Lower lobe of right lung (tissue), 2 donors: ENCODE data around the gene MEF2A. TPM values are rescaled to one million over a fixed set of nuclear protein-coding genes. Genes with fewer than 3 reads are reported as not detected.
A peak's percentile ranks its signal among the peaks of the same experiment; 100 is the strongest.

Experiments used
- ATAC-seq, 2 donors: fragments of 200-7000 bp; cut with Tn5 transposase; one replicate each; pipeline ENCODE4 v1.9.1; 2020 to 2022; ENCODE audit warnings: mild to moderate bottlenecking in 2 of 2, moderate library complexity in 2 of 2
- DNase-seq: peaks from one replicate; pipeline ENCODE4 v3.0.0-alpha.2; 2020
- H3K27ac ChIP-seq: fragments of 200-600 bp; one replicate; pipeline ENCODE4 v1.8.0; 2022
- H3K27me3 ChIP-seq: fragments of 200-600 bp; one replicate; pipeline ENCODE4 v1.8.0; 2022; ENCODE audit warnings: low read depth
- H3K36me3 ChIP-seq: fragments of 200-600 bp; one replicate; pipeline ENCODE4 v1.8.0; 2022; ENCODE audit warnings: mild to moderate bottlenecking
- H3K4me1 ChIP-seq: fragments of 200-600 bp; one replicate; pipeline ENCODE4 v1.8.0; 2022
- H3K4me3 ChIP-seq: fragments of 200-600 bp; one replicate; pipeline ENCODE4 v1.8.0; 2022; ENCODE audit warnings: mild to moderate bottlenecking
- H3K9me3 ChIP-seq: fragments of 200-600 bp; one replicate; pipeline ENCODE4 v1.8.0; 2022
- intact Hi-C: fragments of 100-400 bp; cut with DNase I; formaldehyde crosslinking; loops from one replicate; pipeline ENCODE4 v1.11.0; 2022
- total RNA-seq: library from RNA; stranded (reverse); fragmentation: NEBNext Ultra II Directional; extraction: Animal tissue kit (Norgen Biotek cat#: 25700); gene quantifications from one replicate; pipeline ENCODE4 v1.2.1, GENCODE V29; 2021
- TF ChIP-seq, protein P1 (sequence below): fragments of 200-600 bp; IDR thresholded peaks from one replicate; pipeline ENCODE4 v1.8.0; 2022; ENCODE audit warnings: antibody characterized with exemption, mild to moderate bottlenecking
- donor health status: DM: no; HTN: yes; CAD: no; lungs with severe emphysema.

Gene MEF2A
- total RNA-seq, 1 donor from 2014 or later, result 80.1 TPM

DNA sequence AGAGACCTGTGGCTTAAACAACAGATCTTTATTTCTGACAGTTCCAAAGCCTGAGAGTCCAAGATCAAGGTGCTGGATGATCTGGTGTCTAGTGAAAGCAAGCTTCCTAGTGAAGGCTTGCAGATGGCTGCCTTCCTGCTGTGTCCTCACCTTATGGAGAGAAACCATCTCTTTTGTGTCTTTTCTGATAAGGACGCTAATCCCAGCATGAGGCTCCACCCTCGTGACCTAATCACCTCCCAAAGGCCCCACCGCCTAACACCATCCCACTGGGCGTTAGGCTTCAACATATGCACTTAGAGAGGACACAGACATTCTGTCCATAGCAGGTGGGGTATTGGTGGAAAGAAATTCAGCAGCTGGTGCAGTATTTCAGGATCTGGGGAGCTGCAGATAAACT is 187.3 kb downstream of the MEF2A start:
- Histone ChIP-seq H3K4me3 (no peak overlapping the region), H3K9me3 (no peaks in the 10 kb centered on the region), H3K4me1 (peaks cover 5% of the 10 kb centered on the region), H3K27ac (no peak overlapping the region), H3K27me3 (no peaks in the 10 kb centered on the region), H3K36me3 (no peaks in the 10 kb centered on the region)
- intact Hi-C loops, result loop anchor here (10.0 kb wide), 1 partner anchor 478 kb away; no protein-coding TSS in a partner anchor
- DNase-seq (no peak), ATAC-seq (no peak)
- TF ChIP-seq, protein P1, sequence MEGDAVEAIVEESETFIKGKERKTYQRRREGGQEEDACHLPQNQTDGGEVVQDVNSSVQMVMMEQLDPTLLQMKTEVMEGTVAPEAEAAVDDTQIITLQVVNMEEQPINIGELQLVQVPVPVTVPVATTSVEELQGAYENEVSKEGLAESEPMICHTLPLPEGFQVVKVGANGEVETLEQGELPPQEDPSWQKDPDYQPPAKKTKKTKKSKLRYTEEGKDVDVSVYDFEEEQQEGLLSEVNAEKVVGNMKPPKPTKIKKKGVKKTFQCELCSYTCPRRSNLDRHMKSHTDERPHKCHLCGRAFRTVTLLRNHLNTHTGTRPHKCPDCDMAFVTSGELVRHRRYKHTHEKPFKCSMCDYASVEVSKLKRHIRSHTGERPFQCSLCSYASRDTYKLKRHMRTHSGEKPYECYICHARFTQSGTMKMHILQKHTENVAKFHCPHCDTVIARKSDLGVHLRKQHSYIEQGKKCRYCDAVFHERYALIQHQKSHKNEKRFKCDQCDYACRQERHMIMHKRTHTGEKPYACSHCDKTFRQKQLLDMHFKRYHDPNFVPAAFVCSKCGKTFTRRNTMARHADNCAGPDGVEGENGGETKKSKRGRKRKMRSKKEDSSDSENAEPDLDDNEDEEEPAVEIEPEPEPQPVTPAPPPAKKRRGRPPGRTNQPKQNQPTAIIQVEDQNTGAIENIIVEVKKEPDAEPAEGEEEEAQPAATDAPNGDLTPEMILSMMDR, result no peak

DNA sequence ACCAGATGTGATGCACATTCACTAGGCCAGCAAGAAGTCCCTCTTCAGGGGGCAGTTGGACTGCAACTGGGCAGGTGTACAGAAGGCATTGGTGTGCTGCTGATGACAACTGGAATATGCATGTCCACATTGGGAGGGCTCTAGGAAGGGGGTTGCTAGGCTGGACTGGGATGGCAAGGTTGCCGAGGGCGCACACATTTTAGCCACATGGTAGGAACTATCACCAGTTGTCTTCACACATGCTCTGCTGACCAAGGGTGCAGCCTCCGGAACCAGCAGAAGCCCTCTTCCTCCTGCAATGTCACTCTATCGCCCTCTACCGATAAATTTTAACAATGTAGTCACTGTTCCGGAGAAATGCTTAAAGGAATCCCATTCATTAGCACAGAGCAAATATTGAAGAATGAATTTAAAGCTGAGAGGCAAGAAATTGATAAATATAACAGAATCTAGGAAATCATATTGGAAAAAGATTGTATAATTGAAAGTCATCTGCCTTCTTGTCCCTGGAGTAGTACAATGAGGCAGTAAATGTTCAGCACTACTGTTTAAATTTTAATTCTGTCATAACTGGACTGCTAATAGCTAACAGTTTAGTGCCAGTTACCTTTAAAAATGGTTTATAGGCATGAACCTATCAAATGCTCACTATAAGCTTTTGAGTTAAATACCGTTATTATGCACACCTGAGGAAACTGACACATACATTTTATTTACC is 190.1 kb downstream of the MEF2A start:
- Histone ChIP-seq H3K9me3 (no peaks in the 10 kb centered on the region), H3K27me3 (no peaks in the 10 kb centered on the region), H3K4me1 (no peaks in the 10 kb centered on the region), H3K27ac (no peak overlapping the region), H3K4me3 (no peak overlapping the region), H3K36me3 (no peaks in the 10 kb centered on the region)
- TF ChIP-seq, protein P1, result peak; percentile 78
- ATAC-seq (peak; percentile 83 to 85), DNase-seq (peak; percentile 57)
- intact Hi-C loops, result loop anchor here (10.0 kb wide), 1 partner anchor 481 kb away; no protein-coding TSS in a partner anchor

DNA sequence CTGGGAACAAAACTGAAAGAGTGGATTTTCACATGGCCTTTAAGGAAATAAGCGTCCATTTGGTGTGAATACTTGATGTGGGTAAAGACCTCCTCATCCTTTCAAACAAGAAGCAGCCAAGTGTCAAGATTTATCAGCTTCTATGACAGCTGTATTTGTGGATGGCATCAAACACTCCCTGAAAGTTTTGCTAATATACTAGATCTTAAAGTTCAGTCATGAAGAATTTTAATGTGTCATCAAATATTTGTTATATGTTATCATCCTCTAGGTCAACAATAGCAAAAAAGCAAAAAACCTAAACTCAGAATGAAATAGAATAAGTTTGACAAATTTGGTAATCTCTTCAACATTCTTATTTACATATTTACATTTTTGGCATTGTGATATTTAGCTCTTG is 196.5 kb downstream of the MEF2A start:
- no peak overlapping the region for H3K4me3 ChIP-seq
- no peaks in the 10 kb centered on the region for H3K36me3 ChIP-seq
- intact Hi-C loops, result no loop called here
- DNase-seq (no peak), ATAC-seq (no peak)
- H3K9me3 ChIP-seq, result no peaks in the 10 kb centered on the region
- TF ChIP-seq, protein P1, result no peak
- H3K27me3 ChIP-seq, result no peaks in the 10 kb centered on the region
- no peaks in the 10 kb centered on the region for H3K4me1 ChIP-seq
- no peak overlapping the region for H3K27ac ChIP-seq

DNA sequence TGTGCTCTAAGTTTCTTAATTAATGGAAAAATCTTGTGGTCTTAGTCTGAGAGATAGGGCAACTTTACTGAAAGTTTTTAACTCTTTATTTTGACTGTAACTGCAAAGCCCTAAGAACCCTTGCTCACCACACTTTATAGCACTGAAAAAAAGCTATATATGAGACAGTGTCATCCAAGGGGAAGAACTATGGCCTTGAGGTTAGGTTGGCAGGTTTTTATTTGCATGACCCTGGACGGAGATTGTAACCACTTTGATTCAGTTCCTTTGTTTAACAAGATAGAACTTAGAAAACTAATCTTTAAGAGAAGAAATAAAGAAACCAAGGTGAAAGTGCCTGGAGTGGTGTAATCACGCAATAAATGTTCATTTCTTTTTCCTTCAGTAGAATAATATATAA is 198.0 kb downstream of the MEF2A start:
- Histone ChIP-seq H3K27ac (no peak overlapping the region), H3K27me3 (no peaks in the 10 kb centered on the region), H3K4me3 (no peak overlapping the region), H3K36me3 (no peaks in the 10 kb centered on the region), H3K9me3 (no peaks in the 10 kb centered on the region), H3K4me1 (no peaks in the 10 kb centered on the region)
- no peak for DNase-seq
- TF ChIP-seq, protein P1, result no peak
- intact Hi-C loops, result no loop called here
- ATAC-seq, result no peak

DNA sequence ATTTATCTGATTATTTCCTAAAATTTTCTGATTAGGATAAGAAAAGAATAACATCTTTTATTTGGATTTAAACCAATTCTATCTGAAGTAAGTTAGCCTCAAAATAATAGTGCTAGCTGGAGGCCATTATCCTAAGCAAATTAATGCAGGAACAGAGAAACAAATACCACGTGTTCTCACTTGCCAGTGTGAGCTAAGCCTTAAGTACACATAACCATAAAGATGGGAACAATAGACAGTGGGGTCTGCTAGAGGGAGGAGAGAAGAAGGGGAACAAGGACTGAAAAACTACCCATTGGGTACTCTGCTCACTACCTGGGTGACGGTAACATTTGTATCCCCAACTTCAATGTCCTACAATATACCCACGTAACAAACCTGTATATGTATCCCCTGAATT is 198.7 kb downstream of the MEF2A start:
- Histone ChIP-seq H3K4me1 (no peaks in the 10 kb centered on the region), H3K4me3 (no peak overlapping the region), H3K9me3 (no peaks in the 10 kb centered on the region), H3K36me3 (no peaks in the 10 kb centered on the region), H3K27ac (no peak overlapping the region), H3K27me3 (no peaks in the 10 kb centered on the region)
- intact Hi-C loops, result no loop called here
- ATAC-seq (no peak), DNase-seq (no peak)
- TF ChIP-seq, protein P1, result no peak

Other genes with a start within 250 kb of the MEF2A start
- gene LYSMD4, start 167.5 kb downstream of the MEF2A start, total RNA-seq, result 10.6 TPM